Epithelial cell of esophagus (primary cell): ENCODE measurements around the gene SLC16A1.
"Not testable (repeated sequence)": the region's sequence is repeated elsewhere in the genome, so short reads cannot be mapped to it uniquely, and the experiment has no call there.

Experiments
- DNase-seq: peaks from one replicate; pipeline ENCODE4 v3.0.0; 2010; ENCODE audit warnings: low read depth
- H3K4me3 ChIP-seq: 2 replicates; pipeline ENCODE4 v1.5.1; 2011; ENCODE audit warnings: mild to moderate bottlenecking, low read length, control low read depth
- TF ChIP-seq, protein P1 (sequence below): IDR thresholded peaks from 2 replicates; pipeline ENCODE4 v1.5.1; 2011; ENCODE audit warnings: low read depth, mild to moderate bottlenecking, low read length, control low read depth, inconsistent platforms; ENCODE audit not compliant: insufficient read depth; ENCODE audit errors: missing control alignments

Gene SLC16A1

DNA sequence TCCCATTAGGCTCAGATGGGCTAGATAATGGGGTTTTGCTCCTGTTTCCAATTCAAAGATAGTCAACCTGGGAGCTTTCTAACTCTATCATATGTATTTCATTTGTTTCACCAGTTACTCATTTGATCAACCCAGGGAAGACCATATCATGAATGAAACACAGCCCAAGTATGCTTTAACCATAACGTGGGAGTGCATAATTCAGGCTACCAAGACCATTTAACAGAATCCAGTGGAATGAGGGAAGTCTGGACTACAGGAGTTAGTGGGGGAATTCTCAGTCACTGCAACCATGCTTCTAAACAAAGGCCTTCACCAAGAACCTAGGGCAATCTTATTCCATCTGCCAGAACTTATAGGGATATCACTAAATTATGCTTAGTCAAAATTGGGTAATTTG lies 15.0 kb upstream of the SLC16A1 start:
- no peak overlapping the region for H3K4me3 ChIP-seq
- TF ChIP-seq, protein P1, sequence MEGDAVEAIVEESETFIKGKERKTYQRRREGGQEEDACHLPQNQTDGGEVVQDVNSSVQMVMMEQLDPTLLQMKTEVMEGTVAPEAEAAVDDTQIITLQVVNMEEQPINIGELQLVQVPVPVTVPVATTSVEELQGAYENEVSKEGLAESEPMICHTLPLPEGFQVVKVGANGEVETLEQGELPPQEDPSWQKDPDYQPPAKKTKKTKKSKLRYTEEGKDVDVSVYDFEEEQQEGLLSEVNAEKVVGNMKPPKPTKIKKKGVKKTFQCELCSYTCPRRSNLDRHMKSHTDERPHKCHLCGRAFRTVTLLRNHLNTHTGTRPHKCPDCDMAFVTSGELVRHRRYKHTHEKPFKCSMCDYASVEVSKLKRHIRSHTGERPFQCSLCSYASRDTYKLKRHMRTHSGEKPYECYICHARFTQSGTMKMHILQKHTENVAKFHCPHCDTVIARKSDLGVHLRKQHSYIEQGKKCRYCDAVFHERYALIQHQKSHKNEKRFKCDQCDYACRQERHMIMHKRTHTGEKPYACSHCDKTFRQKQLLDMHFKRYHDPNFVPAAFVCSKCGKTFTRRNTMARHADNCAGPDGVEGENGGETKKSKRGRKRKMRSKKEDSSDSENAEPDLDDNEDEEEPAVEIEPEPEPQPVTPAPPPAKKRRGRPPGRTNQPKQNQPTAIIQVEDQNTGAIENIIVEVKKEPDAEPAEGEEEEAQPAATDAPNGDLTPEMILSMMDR, result no peak
- DNase-seq, result no peak

DNA sequence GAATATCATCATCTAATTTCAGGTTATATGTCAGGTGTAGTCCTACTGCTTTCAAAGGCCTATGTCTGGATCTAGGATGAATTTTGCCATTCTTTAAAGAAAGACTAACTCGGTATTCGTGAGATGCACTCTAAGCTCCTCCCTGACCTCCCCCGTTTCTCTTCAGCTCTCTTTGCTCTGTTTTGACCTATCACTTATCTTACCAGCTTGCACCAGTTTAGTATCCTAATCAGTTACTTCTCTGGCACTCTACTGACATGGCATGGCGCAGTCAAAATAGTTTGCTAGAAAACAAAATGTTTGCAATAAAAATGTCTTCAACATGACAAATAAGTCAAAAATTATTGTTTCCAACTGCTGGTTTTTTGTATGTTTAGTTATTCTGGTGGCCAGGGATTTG lies 8.4 kb upstream of the SLC16A1 start:
- TF ChIP-seq, protein P1, result no peak
- no peak overlapping the region for H3K4me3 ChIP-seq
- DNase-seq, result no peak

DNA sequence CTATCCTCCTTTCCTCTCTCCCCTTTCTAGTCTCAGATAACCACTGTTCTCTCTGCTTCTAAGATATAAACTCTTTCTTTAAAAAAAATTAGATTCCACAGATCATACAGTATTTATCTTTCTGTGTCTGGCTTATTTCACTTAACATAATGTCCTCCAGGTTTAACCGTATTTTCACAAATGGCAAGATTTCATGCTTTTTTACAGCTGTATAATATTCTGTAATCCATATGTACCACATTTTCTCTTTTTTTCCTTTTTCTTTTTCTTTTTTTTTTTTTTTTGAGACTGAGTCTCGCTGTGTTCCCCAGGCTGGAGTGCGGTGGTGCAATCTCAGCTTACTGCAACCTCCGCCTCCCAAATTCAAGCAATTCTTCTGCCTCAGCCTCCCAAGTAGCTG lies 5.1 kb upstream of the SLC16A1 start:
- TF ChIP-seq, protein P1, result no peak

DNA sequence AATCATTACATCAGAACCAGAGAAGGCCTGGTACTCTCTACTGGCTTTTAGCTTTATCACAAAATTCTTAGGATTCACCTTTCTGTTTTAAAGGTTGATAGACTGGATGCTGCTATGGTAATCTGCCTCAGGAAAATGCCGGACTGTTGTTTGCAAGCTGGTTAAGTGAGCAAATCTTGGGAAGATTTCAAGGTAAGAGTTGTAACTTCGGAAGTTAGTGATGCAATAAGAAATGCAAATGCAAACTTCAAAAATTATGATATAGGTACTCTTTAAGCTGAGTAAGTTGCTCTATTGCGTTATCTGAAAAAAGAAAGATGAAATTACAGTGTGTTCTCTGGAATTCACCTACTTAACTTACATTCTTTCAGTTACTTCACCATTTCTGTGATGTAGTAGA lies 4.4 kb upstream of the SLC16A1 start:
- no peak overlapping the region for H3K4me3 ChIP-seq
- DNase-seq, result no peak
- TF ChIP-seq, protein P1, result no peak

More for the DNA sequence above, 5.1 kb upstream of the SLC16A1 start:
- DNase-seq, result no peak
- no peak overlapping the region for H3K4me3 ChIP-seq

DNA sequence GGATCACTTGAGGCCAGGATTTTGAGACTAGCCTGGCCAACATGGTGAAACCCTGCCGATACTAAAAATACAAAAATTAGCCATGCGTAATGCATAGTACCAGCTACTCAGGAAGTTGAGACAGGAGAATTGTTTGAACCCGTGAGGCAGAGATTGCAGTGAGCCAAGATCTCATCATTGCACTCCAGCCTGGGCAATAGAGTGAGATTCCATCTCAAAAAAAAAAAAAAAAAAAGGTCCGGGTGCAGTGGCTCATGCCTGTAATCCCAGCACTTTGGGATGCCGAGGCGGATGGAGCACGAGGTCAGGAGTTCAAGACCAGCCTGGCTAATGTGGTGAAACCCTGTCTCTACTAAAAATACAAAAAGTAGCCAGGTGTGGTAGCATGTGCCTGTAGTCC lies 2.2 kb upstream of the SLC16A1 start:
- peak overlapping the region; percentile 89 for H3K4me3 ChIP-seq
- not testable (repeated sequence) for DNase-seq

DNA sequence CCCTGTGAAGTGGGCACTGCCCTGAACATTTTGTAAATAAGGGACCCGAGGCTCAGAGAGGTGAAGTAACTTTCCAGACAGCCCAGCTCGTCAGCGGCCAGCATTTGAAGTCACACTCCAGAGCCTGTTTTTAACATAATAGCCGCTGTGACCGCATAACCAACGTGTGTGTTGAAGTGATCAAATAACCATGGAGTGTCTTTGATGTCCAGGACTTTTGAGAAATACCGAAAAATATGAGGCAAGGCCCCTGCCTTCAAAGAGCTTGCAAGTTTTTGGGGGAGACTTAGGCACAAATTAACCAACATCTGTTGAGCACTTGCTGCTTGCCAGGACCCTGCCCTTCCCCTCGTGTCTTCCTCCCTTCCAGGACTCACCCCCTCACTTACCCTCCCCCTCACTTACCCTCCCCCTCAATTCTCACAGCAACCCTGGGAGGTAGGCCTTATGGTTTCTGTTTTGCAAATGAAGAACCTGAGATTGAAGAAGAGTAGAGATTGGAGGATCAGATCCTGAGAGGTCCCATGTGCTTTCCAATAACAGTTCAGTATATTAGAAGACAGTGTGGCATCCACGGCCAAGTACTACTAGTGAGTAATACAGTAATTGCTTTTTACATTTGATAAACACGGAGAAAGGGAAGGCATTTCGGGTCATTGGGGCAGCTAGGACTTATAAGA lies 1.3 kb upstream of the SLC16A1 start:
- peak; percentile 83 for DNase-seq
- TF ChIP-seq, protein P1, result no peak
- peak overlapping the region; percentile 89 for H3K4me3 ChIP-seq

DNA sequence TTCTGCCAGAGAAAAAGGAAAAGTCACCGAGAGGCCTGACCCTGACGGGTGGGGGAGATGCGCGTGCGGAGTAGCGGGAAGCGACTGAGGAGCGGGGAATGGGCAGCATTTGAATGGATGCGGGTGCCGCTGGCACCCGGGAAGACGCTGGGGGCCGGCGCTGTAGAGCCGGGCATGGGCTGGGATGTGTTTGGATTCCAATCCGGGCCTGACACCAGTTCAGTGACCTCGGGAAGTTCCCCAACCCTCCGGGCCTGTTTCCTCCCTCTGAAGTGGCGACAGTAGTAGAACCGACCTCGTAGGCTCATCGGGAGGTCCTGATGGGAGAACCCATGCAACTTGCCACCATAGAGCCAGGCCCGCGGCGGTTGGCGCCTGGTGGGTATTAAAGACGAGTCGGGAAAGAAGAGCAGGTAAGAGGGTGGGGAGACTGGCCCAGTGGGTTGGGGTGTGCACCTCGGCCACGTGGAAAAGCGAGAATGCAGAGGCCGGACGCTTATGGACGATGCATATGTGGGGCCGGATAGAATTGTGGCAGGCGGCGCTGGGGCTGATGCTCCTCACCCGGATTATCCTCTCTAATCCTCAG lies 642 bp upstream of the SLC16A1 start:
- DNase-seq, result peak; percentile 43
- H3K4me3 ChIP-seq, result peak overlapping the region; percentile 89
- TF ChIP-seq, protein P1, result no peak
